Duodenal mucosa (tissue), 2 donors: ENCODE data around the gene MAML2.

Source experiments
- H3K27ac ChIP-seq: one replicate; pipeline ENCODE4 v1.7.0; 2013; ENCODE audit warnings: low read depth, low read length
- H3K27me3 ChIP-seq, 2 donors: one replicate each; pipeline ENCODE4 v1.7.0; 2013; ENCODE audit warnings: low read length in 2 of 2, control low read depth in 1 of 2; ENCODE audit not compliant: insufficient read depth in 2 of 2, control insufficient read depth in 1 of 2
- H3K36me3 ChIP-seq, 2 donors: one replicate each; pipeline ENCODE4 v1.7.0; 2013; ENCODE audit warnings: low read length in 2 of 2, control low read depth in 1 of 2; ENCODE audit not compliant: insufficient read depth in 2 of 2, control insufficient read depth in 1 of 2
- H3K4me1 ChIP-seq, 2 donors: one replicate each; pipeline ENCODE4 v1.7.0; 2013; ENCODE audit warnings: low read length in 2 of 2, control low read depth in 1 of 2; ENCODE audit not compliant: insufficient read depth in 2 of 2, control insufficient read depth in 1 of 2
- H3K4me3 ChIP-seq, 2 donors: one replicate each; pipeline ENCODE4 v1.7.0; 2013; ENCODE audit warnings: low read length in 2 of 2, low read depth in 1 of 2
- H3K9ac ChIP-seq, 2 donors: one replicate each; pipeline ENCODE4 v1.7.0; 2013; ENCODE audit warnings: low read length in 2 of 2, low read depth in 1 of 2
- H3K9me3 ChIP-seq, 2 donors: one replicate each; pipeline ENCODE4 v1.7.0; 2013; ENCODE audit warnings: low read length in 2 of 2, control low read depth in 1 of 2; ENCODE audit not compliant: control insufficient read depth in 1 of 2

MAML2 gene

DNA sequence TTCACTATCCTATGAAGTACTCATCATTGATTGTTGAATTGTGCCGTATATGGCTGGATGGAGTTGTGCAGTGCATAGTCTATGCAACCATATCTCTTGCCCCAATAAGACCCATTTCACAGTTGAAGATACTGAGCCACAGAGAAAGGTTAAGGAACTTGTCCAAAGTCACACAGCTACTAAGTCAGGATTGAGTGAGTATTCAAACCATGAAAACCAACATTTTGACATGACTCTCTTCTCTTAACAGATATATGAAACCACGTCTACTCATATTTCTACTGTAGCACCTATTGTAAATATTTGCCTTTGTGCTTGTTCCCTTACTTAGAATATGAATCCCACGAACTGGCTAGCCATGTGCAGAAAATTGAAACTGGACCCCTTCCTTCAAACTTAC lies 58.1 kb downstream of the MAML2 start:
- H3K9ac ChIP-seq = no peak overlapping the region
- H3K4me3 ChIP-seq = no peak overlapping the region
- H3K9me3 ChIP-seq = no peaks in the 10 kb centered on the region
- no peaks in the 10 kb centered on the region for H3K36me3 ChIP-seq
- no peaks in the 10 kb centered on the region for H3K27me3 ChIP-seq
- H3K27ac ChIP-seq = no peak overlapping the region
- no peaks in the 10 kb centered on the region for H3K4me1 ChIP-seq

DNA sequence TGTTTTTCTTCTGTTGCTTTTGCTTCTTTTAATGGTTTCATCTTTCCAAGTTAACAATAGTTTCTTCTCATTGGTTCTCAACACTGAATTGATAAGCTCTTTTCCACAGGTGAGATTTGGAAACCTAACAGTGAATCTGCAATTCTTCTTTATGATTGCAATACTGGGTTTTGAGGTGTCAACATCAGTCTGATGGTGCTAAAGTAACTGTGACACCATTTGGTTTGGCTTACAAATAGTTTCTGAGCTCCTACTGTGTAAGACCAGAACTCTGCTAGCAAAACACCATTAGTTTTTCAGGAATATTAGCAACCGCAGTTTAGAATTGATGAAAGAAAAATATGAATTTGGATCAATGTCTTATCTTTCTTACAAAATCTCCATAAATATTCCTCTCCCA lies 58.6 kb downstream of the MAML2 start:
- no peak overlapping the region for H3K4me3 ChIP-seq
- H3K4me1 ChIP-seq = peaks cover 0 to 3% of the 10 kb centered on the region in 2 donors
- no peaks in the 10 kb centered on the region for H3K9me3 ChIP-seq

DNA sequence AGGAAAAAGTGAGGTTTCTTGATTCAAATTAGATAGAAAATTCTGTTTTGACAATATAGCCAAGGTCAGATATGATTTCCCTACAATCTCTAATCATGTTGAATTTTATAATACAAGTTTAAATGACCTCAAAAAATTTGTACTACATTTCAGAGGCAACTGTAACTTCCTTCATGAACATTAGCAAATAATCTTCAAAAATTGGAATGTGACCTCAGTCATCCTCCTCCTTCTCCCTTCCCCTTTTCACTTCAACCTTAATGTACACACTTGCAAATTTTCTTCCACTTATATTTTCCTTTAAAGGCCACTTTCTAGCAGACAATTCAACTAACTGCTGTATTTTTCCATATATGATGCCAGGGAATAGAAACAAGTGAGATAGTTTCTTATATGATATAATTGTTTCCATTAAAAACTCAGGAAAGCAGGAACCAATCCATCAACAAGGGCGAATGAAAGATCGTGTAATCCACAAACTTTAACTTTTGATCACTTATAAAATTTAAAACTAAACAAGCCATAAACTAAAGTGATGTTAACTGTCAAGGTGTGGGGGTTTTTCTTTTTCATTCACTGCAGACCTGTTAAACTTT lies 60.3 kb downstream of the MAML2 start:
- H3K9ac ChIP-seq = no peak overlapping the region
- peaks cover 4 to 14% of the 10 kb centered on the region in 2 donors for H3K4me1 ChIP-seq
- no peak overlapping the region for H3K27ac ChIP-seq
- H3K36me3 ChIP-seq = no peaks in the 10 kb centered on the region
- no peak overlapping the region for H3K4me3 ChIP-seq
- H3K9me3 ChIP-seq = no peaks in the 10 kb centered on the region
- H3K27me3 ChIP-seq = no peaks in the 10 kb centered on the region

More for the DNA sequence above, 58.6 kb downstream of the MAML2 start:
- no peak overlapping the region for H3K27ac ChIP-seq
- no peak overlapping the region for H3K9ac ChIP-seq
- no peaks in the 10 kb centered on the region for H3K27me3 ChIP-seq
- no peaks in the 10 kb centered on the region for H3K36me3 ChIP-seq

DNA sequence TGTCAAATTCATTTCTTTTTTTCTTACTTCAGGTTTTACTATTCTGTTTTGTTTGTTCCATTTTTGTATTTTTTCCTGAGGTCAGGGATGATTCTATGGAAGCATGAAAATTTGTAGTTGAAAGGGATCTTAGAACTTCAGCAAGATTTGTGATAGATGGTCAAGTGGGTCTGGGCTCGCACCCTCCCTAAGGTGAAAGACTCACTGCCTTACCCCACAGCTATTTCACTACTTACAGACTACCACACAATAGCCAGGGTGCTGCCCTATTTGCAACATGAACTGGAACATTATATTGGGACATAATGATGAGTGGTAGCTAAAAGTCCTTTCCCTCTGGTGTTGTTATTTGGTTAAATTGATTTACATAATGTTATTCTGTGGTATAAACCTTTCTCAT lies 62.6 kb downstream of the MAML2 start:
- H3K4me1 ChIP-seq = peaks cover 4 to 14% of the 10 kb centered on the region in 2 donors
- H3K9me3 ChIP-seq = no peaks in the 10 kb centered on the region
- H3K27me3 ChIP-seq = no peaks in the 10 kb centered on the region
- H3K36me3 ChIP-seq = no peaks in the 10 kb centered on the region
- no peak overlapping the region for H3K4me3 ChIP-seq
- H3K27ac ChIP-seq = no peak overlapping the region
- no peak overlapping the region for H3K9ac ChIP-seq

DNA sequence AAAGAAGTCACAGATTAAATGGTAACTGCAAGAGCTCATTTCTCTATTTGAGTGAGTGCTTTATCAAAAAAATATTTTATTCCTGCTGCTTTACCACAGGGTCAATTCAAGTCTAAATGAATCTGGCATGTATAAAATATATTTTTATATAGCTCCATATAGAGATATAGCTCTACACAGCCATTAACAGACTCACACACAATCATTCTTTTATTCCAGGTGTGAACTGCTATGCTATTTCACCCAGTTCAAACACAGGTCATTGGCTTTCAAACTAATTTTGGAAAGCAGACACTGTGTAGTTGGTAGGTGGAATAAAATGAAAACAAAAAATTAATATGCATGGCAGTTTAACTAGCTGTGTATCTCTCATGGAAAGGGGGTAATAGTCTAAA lies 63.1 kb downstream of the MAML2 start:
- H3K9me3 ChIP-seq = no peaks in the 10 kb centered on the region
- no peaks in the 10 kb centered on the region for H3K27me3 ChIP-seq
- H3K4me3 ChIP-seq = no peak overlapping the region
- H3K36me3 ChIP-seq = no peaks in the 10 kb centered on the region
- no peak overlapping the region for H3K9ac ChIP-seq
- peaks cover 4 to 14% of the 10 kb centered on the region in 2 donors for H3K4me1 ChIP-seq
- H3K27ac ChIP-seq = no peak overlapping the region

DNA sequence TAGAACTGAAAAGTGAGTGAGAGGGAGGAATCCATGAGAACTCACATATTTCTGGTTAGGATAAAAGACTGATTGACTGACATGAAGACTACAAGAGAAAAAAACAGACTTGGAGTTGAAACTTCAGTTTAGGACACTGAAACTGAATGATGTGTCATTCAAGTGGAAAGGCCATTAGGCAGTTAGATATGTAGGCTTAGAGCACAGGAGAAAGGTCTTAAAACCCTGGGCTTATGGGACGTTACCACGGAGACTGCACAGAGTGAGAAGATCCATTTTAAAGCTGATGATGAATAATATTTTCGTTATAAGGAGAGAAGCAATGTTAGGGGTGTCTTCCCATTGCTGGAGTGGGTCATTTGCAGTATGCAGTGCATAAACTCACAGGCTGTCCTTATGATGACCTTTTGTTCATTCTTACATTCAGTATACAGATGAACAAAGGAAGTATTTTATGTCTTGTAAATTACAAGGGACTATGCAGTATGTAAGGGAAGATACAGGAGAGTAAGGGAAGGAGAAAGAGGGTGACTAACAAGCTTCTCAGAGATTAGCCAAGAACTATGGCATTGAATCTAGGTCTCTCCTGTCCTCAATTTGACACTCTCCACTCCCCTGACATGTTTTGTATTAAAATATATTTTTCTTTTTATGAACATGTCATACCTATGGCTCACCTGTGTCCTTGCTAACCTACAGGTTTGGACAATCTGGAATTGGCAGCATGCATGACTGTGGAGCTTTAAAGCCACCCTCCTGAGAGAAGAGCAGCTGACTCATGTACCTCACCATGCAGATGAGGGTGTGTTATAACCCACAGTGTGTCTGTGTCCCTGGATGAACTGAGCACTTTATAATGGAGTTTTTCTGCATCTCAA lies 63.7 kb downstream of the MAML2 start:
- Histone ChIP-seq H3K36me3 (no peaks in the 10 kb centered on the region), H3K27me3 (no peaks in the 10 kb centered on the region), H3K4me1 (peaks cover 4 to 14% of the 10 kb centered on the region in 2 donors), H3K9me3 (no peaks in the 10 kb centered on the region), H3K27ac (no peak overlapping the region), H3K4me3 (no peak overlapping the region), H3K9ac (no peak overlapping the region)

DNA sequence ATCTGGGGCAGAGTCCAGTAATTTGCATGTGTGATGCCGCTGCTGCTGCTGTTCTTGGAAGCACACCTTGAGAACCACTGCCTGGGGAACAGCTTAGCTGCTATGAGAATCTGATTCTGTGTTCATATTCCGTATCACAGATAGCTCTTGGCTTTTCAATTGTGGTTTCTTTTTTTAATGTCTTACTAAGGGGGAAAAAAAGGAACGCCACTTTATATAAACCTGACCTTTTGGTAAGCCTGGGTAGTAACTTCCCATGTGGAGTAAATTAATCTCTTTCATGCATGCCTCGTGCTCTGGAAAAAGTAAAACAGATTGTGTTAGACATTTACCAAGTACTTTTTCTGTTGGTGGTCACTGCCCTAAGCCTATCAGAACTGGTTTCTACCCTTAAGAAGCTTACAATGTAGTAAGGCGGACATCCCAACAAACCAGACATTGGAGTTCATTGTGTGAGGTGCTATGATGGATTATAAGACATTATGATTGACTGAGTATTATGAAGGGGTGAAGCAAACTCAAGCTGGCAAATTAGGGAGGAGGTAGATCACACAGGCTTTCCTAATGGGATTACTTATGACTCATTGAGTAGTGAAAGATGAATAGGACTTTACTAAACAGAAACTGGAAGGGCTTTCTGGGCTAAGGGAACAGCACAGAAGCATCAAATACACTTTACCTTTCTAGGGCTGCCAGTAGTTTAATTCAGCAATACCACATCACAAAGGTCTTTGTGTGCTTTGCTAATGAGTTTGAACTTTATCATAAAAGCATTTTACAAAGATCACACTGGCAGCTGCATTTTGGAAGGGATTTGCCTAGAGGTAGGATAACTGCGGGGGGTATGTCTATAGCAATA lies 64.7 kb downstream of the MAML2 start:
- H3K27me3 ChIP-seq = no peaks in the 10 kb centered on the region
- no peaks in the 10 kb centered on the region for H3K9me3 ChIP-seq
- no peak overlapping the region for H3K4me3 ChIP-seq
- no peak overlapping the region for H3K27ac ChIP-seq
- H3K4me1 ChIP-seq = peaks cover 4 to 14% of the 10 kb centered on the region in 2 donors
- H3K36me3 ChIP-seq = no peaks in the 10 kb centered on the region
- H3K9ac ChIP-seq = no peak overlapping the region

DNA sequence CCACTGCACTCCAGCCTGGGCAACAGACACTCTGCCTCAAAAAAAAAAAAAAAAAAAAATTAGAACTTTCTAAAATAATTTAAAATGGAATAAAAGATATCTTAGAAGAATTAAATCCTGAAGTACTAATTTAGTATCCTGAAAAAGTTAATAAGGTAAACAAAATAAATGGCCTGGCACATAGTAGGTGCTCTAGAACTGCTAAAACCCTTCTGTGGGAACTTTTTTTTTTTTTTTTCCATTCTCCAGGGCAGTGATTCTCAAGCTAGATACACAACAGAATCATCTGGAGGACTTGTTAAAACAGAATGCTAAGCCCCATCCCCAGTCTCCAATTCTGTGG lies 65.3 kb downstream of the MAML2 start:
- Histone ChIP-seq H3K9ac (no peak overlapping the region), H3K4me1 (peaks cover 8 to 14% of the 10 kb centered on the region in 2 donors), H3K9me3 (no peaks in the 10 kb centered on the region), H3K27me3 (no peaks in the 10 kb centered on the region), H3K27ac (no peak overlapping the region), H3K4me3 (no peak overlapping the region), H3K36me3 (no peaks in the 10 kb centered on the region)

DNA sequence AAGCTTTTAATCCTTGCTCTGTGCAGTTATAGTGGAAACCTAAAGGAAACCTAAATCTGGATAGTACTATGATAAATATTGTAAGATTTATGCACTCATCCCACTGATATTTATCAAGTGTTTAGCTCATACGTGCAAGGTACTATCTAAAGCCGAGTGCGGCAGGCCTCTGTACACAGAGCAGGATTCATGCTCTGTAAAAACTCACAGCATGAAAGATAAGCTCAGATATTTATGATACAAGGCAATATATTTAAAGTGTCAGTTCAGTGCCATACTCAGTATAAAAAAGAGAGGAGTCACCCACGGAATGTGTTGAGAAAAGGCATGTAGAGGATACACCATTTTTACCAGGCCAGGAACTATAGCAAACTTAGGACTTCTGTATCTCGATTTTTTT lies 66.2 kb downstream of the MAML2 start:
- Histone ChIP-seq H3K36me3 (no peaks in the 10 kb centered on the region), H3K9me3 (no peaks in the 10 kb centered on the region), H3K27me3 (no peaks in the 10 kb centered on the region), H3K9ac (no peak overlapping the region), H3K4me1 (peaks cover 12 to 14% of the 10 kb centered on the region in 2 donors), H3K4me3 (no peak overlapping the region), H3K27ac (no peak overlapping the region)
